Measurements from ENCODE around the gene WDFY4. TPM values are rescaled to one million over a fixed set of nuclear protein-coding genes. Genes with fewer than 3 reads are reported as not detected.
A peak's percentile ranks its signal among the peaks of the same experiment; 100 is the strongest.

Gene WDFY4
- total RNA-seq, 4 donors from 2014 or later, result 0.60 to 20.6 (median 5.1) TPM

- DNase-seq, result no peak
- intact Hi-C loops (cut with DNase I; ENCODE audit: low total_unique reads) (no loop called here), in situ Hi-C loops (cut with MboI; ENCODE audit: low pct_ligation_motif_present in 1 of 4, low pct_unique_long_range_greater_than_20kb in 1 of 4, low sequenced_read_pairs in 3 of 4) (loop anchor here (25.0 kb wide), 1 partner anchor 534 kb away; no protein-coding TSS in a partner anchor)
- Histone ChIP-seq H3K4me1 (no peaks in the 10 kb centered on the region), H3K36me3 (no peaks in the 10 kb centered on the region), H3K9me3 (no peaks in the 10 kb centered on the region), H3K4me3 (no peak overlapping the region), H3K27ac (no peak overlapping the region), H3K27me3 (no peaks in the 10 kb centered on the region)
- TF ChIP-seq EP300 (IDR thresholded peaks at IDR 0.05; ENCODE audit: low read depth), result no peak
- TF ChIP-seq POLR2AphosphoS5 (IDR thresholded peaks at IDR 0.05), result no peak
- TF ChIP-seq POLR2A (IDR thresholded peaks at IDR 0.05), result no peak
- no peak for TF ChIP-seq CTCF (IDR thresholded peaks at IDR 0.05)
- WGBS, 2 donors (ENCODE audit: low coverage in 1 of 2), result 83% methylated on average over 3 of the region's 5 CpGs; no CpG with 5 or more reads in 1 of the 2 donors
Measured at GRCh38 chr10:48978318-48978717, 293.6 kb downstream of the WDFY4 start.

GRCh38 chr10:48981310-48981907, 296.7 kb downstream of the WDFY4 start:
- Histone ChIP-seq H3K4me1 (no peaks in the 10 kb centered on the region), H3K9me3 (no peaks in the 10 kb centered on the region), H3K4me3 (no peak overlapping the region), H3K36me3 (no peaks in the 10 kb centered on the region), H3K27ac (no peak overlapping the region), H3K27me3 (no peaks in the 10 kb centered on the region)
- WGBS, 2 donors (ENCODE audit: low coverage in 1 of 2), result 35% methylated on average over 12 of the region's 12 CpGs; no CpG with 5 or more reads in 1 of the 2 donors
- no peak for TF ChIP-seq POLR2A (IDR thresholded peaks at IDR 0.05)
- TF ChIP-seq POLR2AphosphoS5 (IDR thresholded peaks at IDR 0.05), result no peak
- TF ChIP-seq CTCF (IDR thresholded peaks at IDR 0.05), result peak; percentile 57 to 77 (median 69)
- peak; percentile 51 for DNase-seq
- in situ Hi-C loops (cut with MboI; ENCODE audit: low pct_ligation_motif_present in 1 of 4, low pct_unique_long_range_greater_than_20kb in 1 of 4, low sequenced_read_pairs in 3 of 4) (loop anchor here (25.0 kb wide), 1 partner anchor 531 kb away; no protein-coding TSS in a partner anchor), intact Hi-C loops (cut with DNase I; ENCODE audit: low total_unique reads) (loop anchor here (5.0 kb wide), 1 partner anchor 181 kb away; no protein-coding TSS in a partner anchor)

- WGBS, 2 donors (ENCODE audit: low coverage in 1 of 2), result 76 to 95% methylated on average over 5 of the region's 5 CpGs
- H3K4me3 ChIP-seq, result no peak overlapping the region
- intact Hi-C loops (cut with DNase I; ENCODE audit: low total_unique reads), result loop anchor here (5.0 kb wide), 1 partner anchor 180 kb away; no protein-coding TSS in a partner anchor
- no peaks in the 10 kb centered on the region for H3K9me3 ChIP-seq
- no peak for DNase-seq
- H3K36me3 ChIP-seq, result no peaks in the 10 kb centered on the region
- no peaks in the 10 kb centered on the region for H3K4me1 ChIP-seq
- in situ Hi-C loops (cut with MboI; ENCODE audit: low pct_ligation_motif_present in 1 of 4, low pct_unique_long_range_greater_than_20kb in 1 of 4, low sequenced_read_pairs in 3 of 4), result loop anchor here (25.0 kb wide), 1 partner anchor 530 kb away; no protein-coding TSS in a partner anchor
- H3K27me3 ChIP-seq, result no peaks in the 10 kb centered on the region
- TF ChIP-seq POLR2A (IDR thresholded peaks at IDR 0.05), result no peak
- no peak for TF ChIP-seq POLR2AphosphoS5 (IDR thresholded peaks at IDR 0.05)
- no peak for TF ChIP-seq CTCF (IDR thresholded peaks at IDR 0.05)
- no peak for TF ChIP-seq EP300 (IDR thresholded peaks at IDR 0.05; ENCODE audit: low read depth)
- H3K27ac ChIP-seq, result no peak overlapping the region
Measured at GRCh38 chr10:48982584-48982983, 297.9 kb downstream of the WDFY4 start.

GRCh38 chr10:48983648-48984351, 299.1 kb downstream of the WDFY4 start:
- Histone ChIP-seq H3K27ac (no peak overlapping the region), H3K27me3 (no peaks in the 10 kb centered on the region), H3K36me3 (no peaks in the 10 kb centered on the region), H3K4me1 (no peaks in the 10 kb centered on the region), H3K9me3 (no peaks in the 10 kb centered on the region), H3K4me3 (no peak overlapping the region)
- 62 to 100% methylated on average over 1 to 5 of the region's 5 CpGs for WGBS, 2 donors (ENCODE audit: low coverage in 1 of 2)
- in situ Hi-C loops (cut with MboI; ENCODE audit: low pct_ligation_motif_present in 1 of 4, low pct_unique_long_range_greater_than_20kb in 1 of 4, low sequenced_read_pairs in 3 of 4), result loop anchor here (25.0 kb wide), 1 partner anchor 529 kb away; no protein-coding TSS in a partner anchor
- intact Hi-C loops (cut with DNase I; ENCODE audit: low total_unique reads), result loop anchor here (5.0 kb wide), 1 partner anchor 179 kb away; no protein-coding TSS in a partner anchor
- DNase-seq, result no peak
- TF ChIP-seq POLR2AphosphoS5 (IDR thresholded peaks at IDR 0.05) (no peak), CTCF (IDR thresholded peaks at IDR 0.05) (no peak), EP300 (IDR thresholded peaks at IDR 0.05; ENCODE audit: low read depth) (no peak), POLR2A (IDR thresholded peaks at IDR 0.05) (no peak)
